GM18861 (cell line): Measurements from ENCODE around the gene TCL1B.

Experiments
- ATAC-seq: cut with Tn5 transposase; IDR thresholded peaks from one replicate; pipeline ENCODE4 v1.9.1; 2021; ENCODE audit not compliant: unreplicated experiment

Gene TCL1B

DNA sequence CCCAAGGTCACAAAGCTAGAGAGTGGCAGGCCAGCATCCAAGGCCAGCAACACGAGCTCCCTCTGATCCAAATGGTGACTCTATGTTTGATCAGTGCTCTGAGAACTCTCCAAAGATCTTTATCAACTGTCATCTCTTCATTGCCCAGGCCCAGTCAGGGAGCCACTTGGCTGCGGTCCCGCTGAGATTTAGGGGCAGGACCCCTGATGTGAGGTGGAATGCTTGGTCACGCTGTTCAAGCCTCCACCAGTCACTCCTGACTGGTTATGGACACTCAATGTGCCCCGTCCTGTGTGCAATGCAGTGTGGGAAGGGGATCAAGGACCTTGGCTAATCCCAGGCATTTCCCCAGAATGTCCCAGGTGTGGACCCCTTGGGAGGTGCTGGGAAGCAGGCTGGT, 19.8 kb upstream of the TCL1B start:
- no peak for ATAC-seq

GRCh38 chr14:95667249-95667693, 19.0 kb upstream of the TCL1B start:
- peak; percentile 20 for ATAC-seq

GRCh38 chr14:95668235-95668772, 17.9 kb upstream of the TCL1B start:
- peak; percentile 37 for ATAC-seq

GRCh38 chr14:95674613-95675012, 11.6 kb upstream of the TCL1B start:
- no peak for ATAC-seq

DNA sequence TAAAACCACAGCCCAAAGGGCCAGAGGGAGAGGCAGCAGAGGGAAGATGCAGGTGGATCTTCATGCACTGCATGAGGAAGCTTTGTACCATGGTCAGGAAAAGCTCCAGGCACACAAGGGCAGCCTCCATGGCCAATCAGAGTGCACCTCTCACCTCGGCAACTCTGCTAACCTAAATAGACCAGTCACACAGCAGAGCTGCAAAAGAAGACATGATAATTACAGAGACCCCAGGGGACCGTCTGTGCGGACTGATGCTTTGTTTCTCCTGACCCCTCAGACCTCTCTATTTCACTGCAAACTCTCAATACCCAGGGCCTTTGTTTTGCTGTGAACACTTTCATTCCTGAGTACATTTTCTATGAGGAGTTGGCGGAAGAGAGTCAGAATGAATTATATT, 10.7 kb upstream of the TCL1B start:
- ATAC-seq: no peak

- no peak for ATAC-seq
These were observed 8.9 kb upstream of the TCL1B start for GRCh38 chr14:95677179-95677835.

DNA sequence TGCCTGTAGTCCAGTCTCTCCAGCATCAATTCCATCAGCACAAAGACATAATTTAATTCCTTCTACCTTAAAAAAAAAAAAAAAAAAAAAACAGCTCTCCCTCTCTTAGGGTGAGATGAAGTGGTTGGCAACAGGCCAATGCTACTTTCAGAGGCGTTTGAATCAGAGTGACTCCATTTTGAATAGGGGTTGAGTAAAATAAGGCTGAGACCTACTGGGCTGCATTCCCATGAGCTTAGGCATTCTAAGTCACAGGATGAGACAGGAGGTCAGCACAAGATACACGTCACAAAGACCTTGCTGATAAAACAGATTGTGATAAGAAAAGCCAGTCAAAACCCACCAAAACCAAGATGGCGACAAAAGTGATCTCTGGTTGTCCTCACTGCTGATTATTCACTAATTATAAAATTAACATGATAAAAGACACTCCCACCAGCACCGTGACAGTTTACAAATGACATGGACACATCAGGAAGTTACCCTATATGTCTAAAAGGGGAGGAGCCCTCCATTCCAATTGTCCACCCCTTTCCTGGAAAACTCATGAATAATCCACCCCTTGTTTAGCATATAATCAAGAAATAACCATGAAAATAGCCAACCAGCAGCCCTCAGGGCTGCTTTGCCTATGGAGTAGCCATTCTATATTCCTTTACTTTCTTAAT, 6.9 kb upstream of the TCL1B start:
- no peak for ATAC-seq

- no peak for ATAC-seq
These were observed 6.1 kb upstream of the TCL1B start for GRCh38 chr14:95679998-95680735.

- ATAC-seq: no peak
These were observed 5.1 kb upstream of the TCL1B start for GRCh38 chr14:95681153-95681552.

GRCh38 chr14:95683793-95684192, 2.4 kb upstream of the TCL1B start:
- ATAC-seq: no peak

DNA sequence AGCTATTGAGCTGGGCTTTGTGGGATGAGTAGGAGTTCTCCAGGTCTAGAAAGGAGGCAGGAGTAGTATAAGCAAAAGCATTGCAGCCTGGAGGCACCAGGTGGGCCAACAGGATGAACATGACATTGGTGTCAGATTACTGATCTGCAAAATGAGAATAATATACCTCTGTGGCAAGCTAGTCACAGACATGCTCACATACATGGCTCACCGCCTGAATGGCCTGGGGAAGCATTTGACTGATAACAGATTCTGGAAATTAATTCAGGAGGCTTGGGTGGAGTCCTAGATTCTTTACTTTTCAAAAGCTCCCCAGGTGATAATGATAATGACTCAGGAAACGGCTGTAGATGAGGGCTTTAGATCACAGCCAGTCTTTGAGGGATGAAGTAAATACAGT, 709 bp downstream of the TCL1B start:
- no peak for ATAC-seq

- no peak for ATAC-seq
These were observed 3.2 kb downstream of the TCL1B start for GRCh38 chr14:95689441-95689840.

DNA sequence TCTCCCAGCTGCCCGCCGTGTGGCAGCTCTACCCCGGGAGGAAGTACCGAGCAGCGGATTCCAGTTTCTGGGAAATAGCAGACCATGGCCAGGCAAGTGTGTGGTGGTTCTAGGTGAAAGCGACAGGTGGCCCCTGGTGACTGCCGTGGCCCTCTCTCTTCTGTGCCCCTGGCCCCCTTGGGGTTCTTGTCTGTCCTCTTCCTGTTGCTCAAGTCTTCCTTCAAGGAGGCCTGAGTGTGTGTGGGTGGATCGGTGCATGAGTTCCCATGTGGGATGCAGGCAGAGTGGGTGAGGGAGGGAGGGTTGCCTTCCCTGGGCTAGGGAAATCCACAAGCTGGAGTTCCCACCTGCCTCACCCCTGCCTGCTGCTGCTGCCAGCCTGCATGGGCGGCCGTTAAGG, 4.6 kb downstream of the TCL1B start:
- no peak for ATAC-seq

DNA sequence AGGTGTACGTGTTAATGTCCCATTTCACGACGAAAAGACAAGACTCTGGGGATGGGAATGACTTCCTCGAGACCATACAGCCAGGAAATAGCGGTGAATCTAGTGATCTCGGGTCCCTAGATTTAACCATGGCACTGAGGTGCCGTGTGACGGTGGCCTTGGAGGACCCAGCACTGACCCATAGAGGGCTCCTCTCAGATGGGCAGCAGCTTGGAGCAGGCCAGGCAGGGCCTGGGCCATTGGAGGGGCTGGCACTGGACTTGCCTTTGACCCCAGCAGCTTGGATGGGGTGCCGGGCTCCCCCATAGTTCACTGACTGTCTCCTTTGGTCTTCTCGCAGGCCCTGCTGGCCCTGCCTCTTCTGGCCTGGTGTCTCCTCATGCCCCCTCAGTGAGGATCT, 5.4 kb downstream of the TCL1B start:
- no peak for ATAC-seq

DNA sequence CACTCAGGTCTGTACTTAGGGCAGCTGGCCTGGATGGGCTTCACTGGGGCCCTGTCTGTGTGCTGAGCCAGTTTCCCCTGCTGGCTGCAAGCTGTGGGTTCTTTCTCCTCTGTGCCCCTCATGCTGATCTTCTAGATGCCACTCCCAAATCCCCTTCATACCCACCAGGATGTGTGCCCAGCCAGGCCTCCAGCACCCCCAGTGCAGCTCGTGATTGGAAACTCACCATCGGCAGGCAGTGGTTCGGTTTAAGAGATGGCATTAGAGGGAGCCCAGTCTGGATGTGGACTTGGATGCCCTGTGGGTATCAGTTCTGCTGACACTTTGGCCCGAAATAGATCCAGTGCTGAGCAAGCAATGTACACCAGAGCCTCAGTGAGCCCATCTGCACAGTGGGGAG, 5.9 kb downstream of the TCL1B start:
- ATAC-seq: no peak

- ATAC-seq: no peak
These were observed 8.8 kb downstream of the TCL1B start for GRCh38 chr14:95695051-95695450.

- ATAC-seq: no peak
These were observed 9.7 kb downstream of the TCL1B start for GRCh38 chr14:95695913-95696312.

- ATAC-seq: no peak
These were observed 10.5 kb downstream of the TCL1B start for GRCh38 chr14:95696741-95697140.

DNA sequence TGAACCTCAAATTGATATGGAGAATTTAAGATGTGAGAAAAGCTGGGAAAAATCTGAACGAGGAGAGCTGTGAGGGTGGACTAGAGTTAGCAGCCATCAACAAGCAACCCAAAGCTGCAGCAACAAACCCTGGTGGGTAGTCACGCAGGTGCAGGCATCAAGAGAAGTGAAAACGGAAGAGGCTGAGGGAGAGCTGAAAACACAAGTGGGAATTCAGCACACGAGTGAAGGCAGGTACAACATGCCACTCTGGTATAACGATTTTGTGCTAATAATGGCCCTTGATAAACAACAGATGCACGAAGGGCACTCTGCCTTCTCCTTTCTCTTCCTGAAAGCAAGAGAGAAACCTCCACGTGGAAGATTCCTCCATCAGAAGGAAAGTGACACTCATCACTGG, 11.5 kb downstream of the TCL1B start:
- peak; percentile 41 for ATAC-seq

DNA sequence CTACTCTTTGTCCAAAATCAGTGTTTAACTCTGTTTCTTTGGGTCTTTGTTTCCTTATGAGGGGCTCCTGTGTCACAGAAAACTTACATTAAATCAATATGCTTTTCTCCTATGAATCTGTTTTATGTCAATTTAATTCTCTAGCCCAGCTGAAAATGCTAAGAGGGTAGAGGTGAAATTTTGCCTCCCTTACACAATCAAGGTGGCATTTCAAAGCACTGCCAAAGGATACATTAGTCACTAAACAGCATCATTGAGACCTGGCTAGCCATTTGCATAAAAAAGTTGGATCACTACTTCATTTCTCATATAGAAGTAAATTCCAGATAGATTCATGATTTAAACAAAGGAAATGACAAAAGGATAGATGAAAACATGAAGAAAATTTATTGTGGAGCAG, 12.1 kb downstream of the TCL1B start:
- no peak for ATAC-seq

DNA sequence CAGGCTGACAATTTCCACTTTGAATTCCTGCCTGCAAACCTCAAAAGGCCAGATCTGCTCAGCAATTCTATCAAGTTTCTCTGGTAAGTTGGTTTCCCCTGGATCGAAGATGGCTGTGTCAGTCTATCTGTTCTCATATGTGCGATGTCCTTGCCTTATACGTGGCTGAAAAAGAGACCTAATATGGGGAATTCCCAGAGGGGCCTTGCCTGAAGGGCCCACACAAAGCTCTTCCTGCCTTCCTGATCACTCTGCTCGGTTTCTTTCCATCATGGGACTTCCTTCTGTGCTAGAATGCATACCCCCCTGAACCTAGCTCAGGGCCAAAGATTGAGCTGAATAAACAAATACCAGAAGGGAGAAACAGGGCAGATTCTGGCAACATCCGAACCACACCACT, 13.2 kb downstream of the TCL1B start:
- ATAC-seq: peak; percentile 35
